ENCODE results near the gene LHFPL3.

DNA sequence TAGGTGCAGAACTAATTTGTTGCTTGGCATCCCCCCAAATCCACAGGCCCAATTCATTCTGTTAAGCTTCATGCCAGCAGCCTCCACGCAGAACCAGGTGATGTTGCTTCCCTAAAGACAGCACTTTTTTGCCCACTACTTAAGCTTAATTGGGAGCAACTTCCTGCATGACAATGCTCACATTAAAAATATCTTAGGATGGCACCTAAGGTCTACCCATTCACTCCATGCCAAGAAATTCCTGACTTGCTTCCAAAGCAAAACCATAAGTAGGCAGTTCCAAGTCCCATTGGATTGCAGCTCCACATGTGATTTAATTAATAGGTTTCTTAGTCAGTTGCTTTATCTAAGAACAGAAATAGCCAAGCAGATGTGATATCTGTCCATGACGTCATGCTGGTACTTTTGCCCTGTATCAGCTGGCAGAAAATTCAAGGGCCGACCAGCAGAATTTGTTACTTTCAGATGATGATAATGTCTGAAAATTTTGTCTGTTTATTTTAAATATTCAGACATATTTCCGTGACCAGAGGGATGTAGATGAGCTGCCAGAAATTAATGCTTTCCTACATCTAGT lies 325.5 kb downstream of the LHFPL3 start:
- TF ChIP-seq, protein P1, sequence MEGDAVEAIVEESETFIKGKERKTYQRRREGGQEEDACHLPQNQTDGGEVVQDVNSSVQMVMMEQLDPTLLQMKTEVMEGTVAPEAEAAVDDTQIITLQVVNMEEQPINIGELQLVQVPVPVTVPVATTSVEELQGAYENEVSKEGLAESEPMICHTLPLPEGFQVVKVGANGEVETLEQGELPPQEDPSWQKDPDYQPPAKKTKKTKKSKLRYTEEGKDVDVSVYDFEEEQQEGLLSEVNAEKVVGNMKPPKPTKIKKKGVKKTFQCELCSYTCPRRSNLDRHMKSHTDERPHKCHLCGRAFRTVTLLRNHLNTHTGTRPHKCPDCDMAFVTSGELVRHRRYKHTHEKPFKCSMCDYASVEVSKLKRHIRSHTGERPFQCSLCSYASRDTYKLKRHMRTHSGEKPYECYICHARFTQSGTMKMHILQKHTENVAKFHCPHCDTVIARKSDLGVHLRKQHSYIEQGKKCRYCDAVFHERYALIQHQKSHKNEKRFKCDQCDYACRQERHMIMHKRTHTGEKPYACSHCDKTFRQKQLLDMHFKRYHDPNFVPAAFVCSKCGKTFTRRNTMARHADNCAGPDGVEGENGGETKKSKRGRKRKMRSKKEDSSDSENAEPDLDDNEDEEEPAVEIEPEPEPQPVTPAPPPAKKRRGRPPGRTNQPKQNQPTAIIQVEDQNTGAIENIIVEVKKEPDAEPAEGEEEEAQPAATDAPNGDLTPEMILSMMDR (IDR thresholded peaks at IDR 0.05; ENCODE audit: low read length), result no peak
- no peak for TF ChIP-seq EZH2 (optimal IDR thresholded peaks at IDR 0.05; ENCODE audit: low read depth, low read length)
- TF ChIP-seq EZH2phosphoT487 (IDR thresholded peaks at IDR 0.05; ENCODE audit: low read length), result no peak
